Spleen (tissue), 11 donors: ENCODE measurements around the gene NMRK2. TPM values are rescaled to one million over a fixed set of nuclear protein-coding genes. Genes with fewer than 3 reads are reported as not detected.
A peak's percentile ranks its signal among the peaks of the same experiment; 100 is the strongest.

ENCODE experiments used
- DNase-seq: peaks from one replicate; pipeline ENCODE4 v3.0.0-alpha.2; 2020
- H3K27ac ChIP-seq, 8 donors: fragments of 200-600 bp; sonication (generic) in 7 of 8; 1 replicate in 4 of 8; 2 replicates in 4 of 8; pipeline versions ENCODE4 v1.5.0 to v1.8.0; 2016 to 2021; ENCODE audit warnings: inconsistent platforms in 4 of 8, mild to moderate bottlenecking in 4 of 8, moderate library complexity in 1 of 8
- H3K27me3 ChIP-seq, 7 donors: fragments of 200-600 bp; sonication (generic) in 6 of 7; replicated peaks in 1 of 7; 1 replicate in 4 of 7; 2 replicates in 3 of 7; pipeline versions ENCODE4 v1.5.0 to v1.8.0; 2016 to 2021; ENCODE audit warnings: inconsistent platforms in 3 of 7, mild to moderate bottlenecking in 1 of 7
- H3K36me3 ChIP-seq, 6 donors: fragments of 200-600 bp; sonication (generic) in 5 of 6; 1 replicate in 4 of 6; 2 replicates in 2 of 6; pipeline versions ENCODE4 v1.5.0 to v1.8.0; 2016 to 2021; ENCODE audit warnings: inconsistent platforms in 2 of 6
- H3K4me1 ChIP-seq, 6 donors: fragments of 200-600 bp; sonication (generic) in 5 of 6; 1 replicate in 3 of 6; 2 replicates in 3 of 6; pipeline versions ENCODE4 v1.5.0 to v1.8.0; 2016 to 2021; ENCODE audit warnings: inconsistent platforms in 3 of 6
- H3K4me3 ChIP-seq, 8 donors: fragments of 200-600 bp; sonication (generic) in 7 of 8; 1 replicate in 4 of 8; 2 replicates in 4 of 8; pipeline versions ENCODE4 v1.5.0 to v1.8.0; 2016 to 2021; ENCODE audit warnings: inconsistent platforms in 4 of 8, mild to moderate bottlenecking in 4 of 8, moderate library complexity in 2 of 8
- H3K9me3 ChIP-seq, 8 donors: fragments of 200-600 bp; sonication (generic) in 7 of 8; 1 replicate in 4 of 8; 2 replicates in 4 of 8; pipeline versions ENCODE4 v1.5.0 to v1.8.0; 2016 to 2021; ENCODE audit warnings: inconsistent platforms in 4 of 8
- CTCF ChIP-seq, 11 experiments: fragments of 200-600 bp in 7 of 11; fragments of 450-650 bp in 4 of 11; sonication (generic) in 4 of 11; IDR thresholded peaks in 8 of 11; conservative IDR thresholded peaks in 3 of 11; 1 replicate in 7 of 11; 2 replicates in 4 of 11; pipeline versions ENCODE4 v1.4.0 to v1.8.0; 2016 to 2021; ENCODE audit warnings: antibody characterized with exemption in 11 of 11, inconsistent platforms in 4 of 11, mild to moderate bottlenecking in 1 of 11
- POLR2A ChIP-seq, 3 donors: fragments of 450-650 bp; IDR thresholded peaks; one replicate each; pipeline ENCODE4 v1.5.1; 2017; ENCODE audit warnings: antibody characterized with exemption in 3 of 3, mild to moderate bottlenecking in 1 of 3
- POLR2AphosphoS5 ChIP-seq, 3 donors: sonication (generic); formaldehyde crosslinking; IDR thresholded peaks; one replicate each; pipeline ENCODE4 v1.5.1; 2017; ENCODE audit warnings: antibody characterized with exemption in 3 of 3
- WGBS, 5 donors: extraction: QIAGEN DNeasy Blood & Tissue Kit in 3 of 5; methylation state at CpG; one replicate each; pipeline versions ENCODE4 v1.1.5 to v1.1.7; 2013 to 2018; 5-methylcytosine and 5-hydroxymethylcytosine counted together
- intact Hi-C: fragments of 100-400 bp; cut with DNase I; formaldehyde crosslinking; loops from one replicate; pipeline ENCODE4 v1.15.0; 2023; ENCODE audit warnings: low total_unique reads
- polyA plus RNA-seq, 3 donors: library from polyadenylated mRNA; stranded (reverse); fragments of 200-250 nt; gene quantifications; one replicate each; pipeline ENCODE4 v1.2.1, GENCODE V29; 2013
- total RNA-seq, 7 donors: library from RNA; depleted of rRNA in 3 of 7; stranded (reverse); fragments of >200 nt in 3 of 7; fragmentation: NEBNext Ultra II Directional in 4 of 7; extraction: Animal tissue kit (Norgen Biotek cat#: 25700) in 4 of 7; gene quantifications; one replicate each; pipeline versions ENCODE4 v1.1.0 to v1.2.1, GENCODE V29; 2016 to 2021
- donor health status: healthy with polysubstance abuse.
- donor health status: DM: no; HTN: no; CAD: no; lungs with moderate emphysema.
- donor health status: DM: no; HTN: no; CAD: no.
- donor health status: Bipolar disorder and iron deficiency.
- donor health status: healthy.
- donor health status: DM: no; HTN: no; CAD: no.
- donor health status: DM: yes; HTN: yes; CAD: no.

The NMRK2 gene
- total and polyA plus RNA-seq, 10 donors, result 0.29 to 1.5 (median 0.52) TPM; not detected in 7

- peak overlapping the region in 2 of 8 donors; percentile 83 for H3K4me3 ChIP-seq
- peaks cover 23 to 63% (median 48%) of the 10 kb centered on the region in 6 donors for H3K4me1 ChIP-seq
- H3K27me3 ChIP-seq, result no peaks in the 10 kb centered on the region
- peaks cover 0 to 67% (median 42%) of the 10 kb centered on the region in 6 donors for H3K36me3 ChIP-seq
- DNase-seq, result no peak
- intact Hi-C loops, result no loop called here
- TF ChIP-seq POLR2AphosphoS5 (IDR thresholded peaks at IDR 0.05), result peak; percentile 27 to 69 (median 62)
- no peak for TF ChIP-seq POLR2A (IDR thresholded peaks at IDR 0.05)
- peak overlapping the region in 7 of 8 donors; percentile 68 to 95 (median 91) for H3K27ac ChIP-seq
- no peaks in the 10 kb centered on the region for H3K9me3 ChIP-seq
- 42 to 68% (median 60%) methylated on average over 9 of the region's 9 CpGs for WGBS, 5 donors
Measured at GRCh38 chr19:3968556-3969434, 35.9 kb downstream of the NMRK2 start.

- H3K9me3 ChIP-seq, result no peaks in the 10 kb centered on the region
- H3K4me1 ChIP-seq, result peaks cover 23 to 63% (median 47%) of the 10 kb centered on the region in 6 donors
- intact Hi-C loops, result no loop called here
- H3K36me3 ChIP-seq, result peaks cover 0 to 58% (median 34%) of the 10 kb centered on the region in 6 donors
- H3K27me3 ChIP-seq, result no peaks in the 10 kb centered on the region
- WGBS, 5 donors, result 48 to 66% (median 51%) methylated on average over 21 to 23 of the region's 23 CpGs
- no peak for TF ChIP-seq POLR2AphosphoS5 (IDR thresholded peaks at IDR 0.05)
- TF ChIP-seq CTCF (IDR thresholded peaks at IDR 0.05 in 8 of 11, conservative IDR thresholded peaks at IDR 0.05 in 3 of 11), result no peak
- TF ChIP-seq POLR2A (IDR thresholded peaks at IDR 0.05), result no peak
- peak overlapping the region; percentile 69 to 91 (median 78) for H3K4me3 ChIP-seq
- no peak for DNase-seq
- peak overlapping the region in 7 of 8 donors; percentile 64 to 95 (median 91) for H3K27ac ChIP-seq
Measured at GRCh38 chr19:3969435-3970312, 36.8 kb downstream of the NMRK2 start.

GRCh38 chr19:3970313-3970807 lies 37.5 kb downstream of the NMRK2 start:
- Histone ChIP-seq H3K27ac (peak overlapping the region; percentile 82 to 95 (median 91)), H3K36me3 (peaks cover 0 to 57% (median 33%) of the 10 kb centered on the region in 6 donors), H3K27me3 (no peaks in the 10 kb centered on the region), H3K4me3 (peak overlapping the region; percentile 69 to 91 (median 78)), H3K4me1 (peaks cover 23 to 63% (median 46%) of the 10 kb centered on the region in 6 donors), H3K9me3 (no peaks in the 10 kb centered on the region)
- 0 to 2% (median 2%) methylated on average over 21 to 22 of the region's 22 CpGs for WGBS, 5 donors
- no peak for TF ChIP-seq CTCF (IDR thresholded peaks at IDR 0.05 in 8 of 11, conservative IDR thresholded peaks at IDR 0.05 in 3 of 11)
- no peak for TF ChIP-seq POLR2A (IDR thresholded peaks at IDR 0.05)
- no peak for TF ChIP-seq POLR2AphosphoS5 (IDR thresholded peaks at IDR 0.05)
- no peak for DNase-seq
- intact Hi-C loops, result no loop called here

- Histone ChIP-seq H3K36me3 (peaks cover 0 to 57% (median 34%) of the 10 kb centered on the region in 6 donors), H3K4me3 (peak within 1 kb of the TSS; percentile 69 to 91 (median 78)), H3K9me3 (no peaks in the 10 kb centered on the region), H3K4me1 (peaks cover 23 to 63% (median 45%) of the 10 kb centered on the region in 6 donors), H3K27ac (peak within 1 kb of the TSS; percentile 82 to 95 (median 91)), H3K27me3 (no peaks in the 10 kb centered on the region)
- 0 to 1% (median 1%) methylated on average over 27 to 73 of the region's 73 CpGs for WGBS, 5 donors
- peak; percentile 98 for DNase-seq
- TF ChIP-seq POLR2AphosphoS5 (IDR thresholded peaks at IDR 0.05) (peak; percentile 87 to 91 (median 88)), POLR2A (IDR thresholded peaks at IDR 0.05) (peak in 2 of 3 donors; percentile 58 to 70), CTCF (IDR thresholded peaks at IDR 0.05 in 8 of 11, conservative IDR thresholded peaks at IDR 0.05 in 3 of 11) (peak in 7 of 11 experiments; percentile 22 to 54 (median 33))
- intact Hi-C loops, result no loop called here
Measured at GRCh38 chr19:3970808-3971598, 38.1 kb downstream of the NMRK2 start, which contains the start of gene DAPK3. Gene DAPK3 (minus strand): TSS chr19:3971099. CDS start chr19:3969735, 1,364 bp downstream.
